NCI-H2196 (cell line): ENCODE data around the gene EPO.
"Not testable (repeated sequence)": the region's sequence is repeated elsewhere in the genome, so short reads cannot be mapped to it uniquely, and the experiment has no call there.

ENCODE experiments used
- DNase-seq: peaks from one replicate; lab custom pipeline; 2025; ENCODE audit not compliant: unreplicated experiment; lab: John Stamatoyannopoulos, UW

Gene EPO

GRCh38 chr7:100731937-100732636 lies 11.8 kb downstream of the EPO start:
- no peak for DNase-seq

GRCh38 chr7:100735730-100736129 lies 15.5 kb downstream of the EPO start:
- no peak for DNase-seq

GRCh38 chr7:100736671-100737070 lies 16.4 kb downstream of the EPO start:
- DNase-seq = no peak

- DNase-seq = no peak
Measured at GRCh38 chr7:100739934-100740333, 19.7 kb downstream of the EPO start.

- DNase-seq = no peak
Measured at GRCh38 chr7:100744605-100745004, 24.3 kb downstream of the EPO start.

- DNase-seq = no peak
Measured at GRCh38 chr7:100745184-100745583, 24.9 kb downstream of the EPO start.

- DNase-seq = no peak
Measured at GRCh38 chr7:100752994-100753393, 32.7 kb downstream of the EPO start.

- no peak for DNase-seq
Measured at GRCh38 chr7:100753750-100754149, 33.5 kb downstream of the EPO start.

GRCh38 chr7:100759357-100760171 lies 39.3 kb downstream of the EPO start:
- DNase-seq = no peak

- not testable (repeated sequence) for DNase-seq
Measured at GRCh38 chr7:100762841-100763240, 42.6 kb downstream of the EPO start.

- DNase-seq = no peak
Measured at GRCh38 chr7:100763556-100764140, 43.4 kb downstream of the EPO start.

GRCh38 chr7:100764841-100765240 lies 44.6 kb downstream of the EPO start:
- DNase-seq = no peak

GRCh38 chr7:100765250-100765649 lies 45.0 kb downstream of the EPO start:
- no peak for DNase-seq

GRCh38 chr7:100768784-100769183 lies 48.5 kb downstream of the EPO start:
- no peak for DNase-seq
